ENCODE measurements around the gene ZBTB46.

ZBTB46 gene

GRCh38 chr20:63694584-63695423, 136.3 kb downstream of the ZBTB46 start:
- no peak for DNase-seq (ENCODE audit: low read depth in 3 of 3)

GRCh38 chr20:63693733-63694583, 137.1 kb downstream of the ZBTB46 start:
- no peak for DNase-seq (ENCODE audit: low read depth in 3 of 3)

All from stimulated activated CD4-positive, alpha-beta T cell treated with anti-CD3 and anti-CD28 coated beads, TNF-alpha, amount 100 ng/mL, for 24 hours (primary cell).